M059J (cell line): ENCODE data around the gene VPS25. TPM values are rescaled to one million over a fixed set of nuclear protein-coding genes. Genes with fewer than 3 reads are reported as not detected.

Experiments
- DNase-seq: peaks from one replicate; pipeline ENCODE4 v3.0.0-alpha.2; 2012; ENCODE audit warnings: low read depth
- total RNA-seq: library from RNA; depleted of rRNA; stranded (reverse); fragments of >200 nt; shearing (Covaris generic); gene quantifications from 2 replicates; pipeline ENCODE4 v1.2.3, GENCODE V29; 2014

The VPS25 gene
- total RNA-seq, 1 experiment from 2014 or later: 97.4 TPM

DNA sequence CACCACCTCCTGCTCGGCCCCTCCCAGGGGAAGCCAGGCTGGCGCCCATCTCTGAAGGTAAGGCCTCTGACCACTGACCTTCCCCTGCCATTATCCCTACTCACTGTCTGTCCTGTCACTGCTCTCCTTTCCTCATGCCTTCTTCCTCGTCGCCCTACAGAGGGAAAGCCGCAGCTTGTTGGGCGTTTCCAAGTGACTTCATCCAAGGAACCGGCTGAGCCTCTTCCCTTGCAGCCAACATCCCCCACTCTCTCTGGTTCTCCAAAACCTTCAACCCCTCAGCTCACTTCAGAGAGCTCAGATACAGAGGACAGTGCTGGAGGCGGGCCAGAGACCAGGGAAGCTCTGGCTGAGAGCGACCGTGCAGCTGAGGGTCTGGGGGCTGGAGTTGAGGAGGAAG, 22.2 kb downstream of the VPS25 start:
- no peak for DNase-seq

DNA sequence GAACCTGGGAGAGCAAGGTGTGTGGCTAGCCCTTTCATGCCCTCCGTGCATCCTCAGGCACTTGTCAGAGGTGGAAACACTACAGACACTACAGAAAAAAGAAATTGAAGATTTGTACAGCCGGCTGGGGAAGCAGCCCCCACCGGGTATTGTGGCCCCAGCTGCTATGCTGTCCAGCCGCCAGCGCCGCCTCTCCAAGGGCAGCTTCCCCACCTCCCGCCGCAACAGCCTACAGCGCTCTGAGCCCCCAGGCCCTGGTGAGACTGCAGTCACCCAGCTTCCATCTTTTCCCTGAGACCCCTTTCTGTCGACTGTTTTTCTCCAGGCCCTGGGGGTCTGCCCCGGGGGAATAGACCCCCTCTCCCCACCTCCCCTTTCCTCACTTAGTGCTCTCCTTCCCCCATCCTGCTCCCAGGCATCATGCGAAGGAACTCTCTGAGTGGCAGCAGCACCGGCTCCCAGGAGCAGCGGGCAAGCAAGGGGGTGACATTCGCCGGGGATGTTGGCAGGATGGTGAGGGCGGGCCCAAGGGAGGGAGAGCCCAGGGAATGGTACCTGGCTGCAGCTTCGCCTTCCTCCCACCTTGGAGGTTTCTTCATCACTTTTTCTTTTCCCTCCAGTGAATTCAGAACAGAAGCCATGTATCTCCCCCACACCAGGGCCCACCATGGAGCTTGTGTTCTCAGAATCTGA, 23.0 kb downstream of the VPS25 start:
- DNase-seq: no peak

- no peak for DNase-seq
Measured at GRCh38 chr17:42797067-42798007, 24.1 kb downstream of the VPS25 start.

DNA sequence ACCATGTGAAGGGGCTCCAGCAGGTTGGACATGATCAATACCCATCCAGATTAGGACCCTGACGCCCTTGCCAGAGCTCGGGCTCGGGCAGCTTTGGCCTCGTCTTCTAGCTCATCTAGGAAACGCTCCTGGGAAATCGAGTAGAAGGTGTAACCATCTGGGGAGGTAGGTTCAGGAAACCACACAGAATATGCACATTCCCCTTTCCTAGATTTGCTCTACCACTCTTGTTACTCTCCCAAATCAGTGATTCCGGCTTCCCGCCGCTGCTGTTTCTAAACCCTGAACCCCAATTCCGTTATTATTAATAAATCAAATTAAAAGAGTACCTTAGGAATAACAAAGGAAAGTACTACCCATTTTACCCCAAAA, 24.7 kb downstream of the VPS25 start:
- no peak for DNase-seq

GRCh38 chr17:42798383-42799380, 25.4 kb downstream of the VPS25 start, which contains the start of the genes CNTD1 and COA3:
Gene CNTD1, plus strand, starts transcription at chr17:42798861. Its CDS starts 207 bp downstream, at chr17:42799068.
Gene COA3, minus strand, starts transcription at chr17:42798704. Its CDS starts 23 bp downstream, at chr17:42798681.
- peak; percentile 85 for DNase-seq

- DNase-seq: no peak
Measured at GRCh38 chr17:42803074-42803883, 30.0 kb downstream of the VPS25 start.

DNA sequence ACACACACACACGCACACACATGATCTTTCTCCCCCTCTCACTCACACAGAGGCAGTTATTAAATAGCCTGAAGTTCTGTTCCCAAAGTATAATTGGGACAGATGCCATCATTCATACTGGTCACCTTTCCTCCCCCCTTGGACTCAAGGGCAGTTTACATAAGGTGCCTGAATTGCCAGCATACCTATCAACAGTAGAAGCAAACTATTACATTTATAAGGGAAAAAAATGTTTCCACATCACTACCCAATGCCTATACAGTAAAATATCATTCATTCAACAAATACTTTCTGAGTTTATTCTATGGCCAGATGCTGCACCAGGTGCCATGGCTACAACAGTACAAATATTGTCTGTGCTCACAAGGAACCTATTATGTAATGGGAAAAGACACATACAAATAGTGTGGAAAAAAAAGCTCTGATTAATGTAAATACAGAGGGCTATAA, 31.7 kb downstream of the VPS25 start:
- no peak for DNase-seq

DNA sequence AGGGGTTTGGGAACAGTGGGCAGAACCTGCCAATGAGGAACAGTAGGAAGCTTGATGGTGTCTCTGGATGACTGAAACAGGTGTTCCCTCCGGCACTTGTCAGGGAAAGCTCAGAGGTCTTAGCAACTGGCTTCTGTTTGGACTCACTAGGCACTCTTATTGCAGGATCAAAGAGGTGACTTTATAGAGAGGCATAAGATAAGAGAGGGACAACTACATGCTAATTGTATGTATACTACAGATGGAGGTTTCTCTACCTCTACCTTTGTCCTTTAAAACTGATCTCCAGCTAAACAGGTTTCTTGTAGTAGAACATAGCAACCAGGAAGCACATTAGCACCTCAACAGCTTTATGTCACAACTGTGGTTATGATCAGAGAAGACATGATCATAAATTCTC, 33.0 kb downstream of the VPS25 start:
- no peak for DNase-seq

DNA sequence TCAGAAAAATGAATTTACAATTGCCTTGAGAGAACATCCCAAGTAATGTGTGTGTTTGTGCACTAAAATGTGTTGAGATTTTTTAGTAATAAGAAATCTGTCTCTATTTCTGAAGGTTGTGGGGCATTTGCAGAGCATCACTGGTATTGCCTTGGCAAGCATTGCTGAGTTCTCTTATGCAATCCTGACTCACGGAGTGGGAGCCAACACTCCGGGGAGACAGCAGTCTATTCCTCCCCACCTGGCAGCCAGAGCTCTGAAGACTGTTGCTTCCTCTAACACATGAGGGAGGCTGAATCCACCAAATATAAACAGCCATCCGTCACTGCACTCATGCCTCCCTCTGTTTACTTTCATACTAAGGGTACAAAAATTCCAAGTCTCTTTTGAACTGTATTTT, 36.0 kb downstream of the VPS25 start:
- DNase-seq: peak; percentile 64

DNA sequence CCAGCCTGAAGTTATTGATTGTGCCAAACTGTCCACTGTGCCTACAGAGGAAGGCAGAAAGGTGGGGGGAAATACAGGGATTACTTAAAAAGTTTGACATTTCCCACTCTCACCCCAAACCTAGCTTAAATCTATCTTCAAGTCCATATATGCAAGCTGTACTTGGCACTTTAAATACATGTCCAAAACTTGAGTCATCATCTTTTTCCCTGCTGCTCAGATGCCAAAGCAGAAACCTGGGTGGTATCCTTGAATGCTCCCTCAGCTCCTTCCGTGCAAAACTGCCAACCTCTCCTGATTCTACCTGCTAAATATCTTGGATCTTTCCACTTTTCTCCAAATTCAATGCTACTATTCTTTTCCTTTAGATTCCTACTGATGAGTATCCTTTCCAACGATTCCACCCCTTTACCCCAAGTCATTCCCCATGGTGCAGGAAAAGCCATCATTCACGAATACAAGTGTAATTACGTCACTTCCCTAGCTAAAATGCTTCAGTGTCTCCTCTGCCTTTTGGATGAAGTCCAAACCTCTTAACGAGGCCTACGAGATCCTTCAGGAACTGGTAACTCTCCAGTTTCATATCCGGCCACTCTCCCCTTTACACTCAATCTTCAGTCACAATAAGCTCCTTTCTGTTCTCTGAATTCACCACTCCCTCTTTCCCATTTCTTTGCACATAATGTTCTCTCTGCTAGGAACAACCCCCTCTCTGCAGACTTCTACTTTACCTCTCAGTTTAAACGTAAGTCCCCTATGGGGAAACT, 41.6 kb downstream of the VPS25 start:
- peak; percentile 87 for DNase-seq

DNA sequence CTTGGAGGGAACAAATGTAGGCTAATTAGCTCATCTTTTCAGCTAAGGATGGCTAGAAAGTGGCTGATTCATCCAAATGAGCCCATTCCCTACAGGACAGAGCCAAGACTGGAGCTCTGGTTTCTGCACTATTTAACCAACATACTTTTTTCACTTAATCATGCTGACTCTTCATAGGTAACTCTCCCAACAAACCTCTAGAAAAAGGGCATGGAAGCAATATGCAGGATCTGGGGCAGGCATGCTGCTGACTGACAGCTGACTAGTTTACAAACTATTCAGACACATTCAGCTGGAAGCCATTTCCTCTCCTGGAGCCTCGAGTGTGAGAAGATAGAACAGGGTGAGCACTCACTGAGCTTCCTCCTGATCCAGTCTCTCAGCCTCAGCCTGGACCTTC, 44.6 kb downstream of the VPS25 start:
- DNase-seq: peak; percentile 65

DNA sequence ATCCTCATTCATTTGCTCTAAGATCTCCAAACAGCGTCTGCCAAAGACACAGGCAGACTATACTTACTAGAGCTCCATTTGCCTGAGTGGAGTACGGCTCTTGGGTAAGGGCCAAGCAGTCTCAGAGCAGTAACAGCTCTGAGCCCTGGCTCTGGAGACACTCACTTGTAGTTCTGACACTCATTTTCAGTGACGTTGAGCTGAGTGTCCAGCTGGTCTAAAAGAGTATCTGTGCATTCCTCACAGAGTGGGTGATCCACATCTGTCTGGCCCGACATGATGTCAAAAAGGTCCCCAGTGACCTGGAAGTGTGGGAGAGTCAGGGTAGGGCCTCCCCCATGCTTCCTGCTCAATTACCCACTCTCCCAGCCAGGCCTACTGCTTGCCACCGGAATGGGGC, 45.1 kb downstream of the VPS25 start:
- no peak for DNase-seq

- DNase-seq: peak; percentile 53
Measured at GRCh38 chr17:42819939-42820535, 46.8 kb downstream of the VPS25 start.

DNA sequence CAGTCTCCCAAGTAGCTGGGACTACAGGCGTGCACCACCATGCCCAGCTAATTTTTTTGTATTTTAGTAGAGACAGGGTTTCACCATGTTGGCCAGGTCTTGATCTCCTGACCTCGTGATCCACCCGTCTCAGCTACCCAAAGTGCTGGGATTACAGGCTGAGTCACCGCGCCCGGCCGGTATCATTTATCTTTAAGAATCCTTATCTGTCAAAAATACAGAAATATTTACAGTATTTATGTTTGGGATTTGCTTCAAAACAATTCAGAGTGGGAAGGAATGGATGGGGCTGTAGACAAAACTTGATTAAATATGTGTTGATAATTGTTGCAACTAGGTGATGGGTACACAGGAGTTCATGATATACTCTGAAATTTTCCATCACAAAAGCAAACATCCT, 47.9 kb downstream of the VPS25 start:
- no peak for DNase-seq

- DNase-seq: no peak
Measured at GRCh38 chr17:42827472-42827871, 54.2 kb downstream of the VPS25 start.
